LNCaP clone FGC (cell line): ENCODE results near the gene CCM2.

ENCODE experiments used
- DNase-seq: peaks from one replicate; pipeline ENCODE4 v3.0.0-alpha.2; 2011; ENCODE audit warnings: low read depth
- H3K4me3 ChIP-seq: 2 replicates; pipeline ENCODE4 v1.5.1; 2011; ENCODE audit warnings: mild to moderate bottlenecking, low read depth, low read length, control low read depth
- CTCF ChIP-seq: IDR thresholded peaks from 2 replicates; pipeline ENCODE4 v1.5.1; 2012; ENCODE audit warnings: mild to moderate bottlenecking; ENCODE audit not compliant: control insufficient read depth, insufficient read depth; ENCODE audit errors: extremely low read depth

Gene CCM2

GRCh38 chr7:45119550-45119949 is 119.5 kb downstream of the CCM2 start:
- TF ChIP-seq CTCF, result no peak
- no peak overlapping the region for H3K4me3 ChIP-seq
- no peak for DNase-seq

GRCh38 chr7:45122975-45123860 is 123.2 kb downstream of the CCM2 start:
- TF ChIP-seq CTCF, result no peak
- DNase-seq, result no peak
- H3K4me3 ChIP-seq, result no peak overlapping the region

GRCh38 chr7:45123913-45124710 is 124.1 kb downstream of the CCM2 start:
- DNase-seq, result no peak
- no peak for TF ChIP-seq CTCF
- no peak overlapping the region for H3K4me3 ChIP-seq

- no peak for TF ChIP-seq CTCF
- no peak for DNase-seq
- H3K4me3 ChIP-seq, result no peak overlapping the region
These were observed 125.3 kb downstream of the CCM2 start for GRCh38 chr7:45125193-45125904.
